Thoracic aorta (tissue), 2 donors: ENCODE measurements around the gene CST9L. TPM values are rescaled to one million over a fixed set of nuclear protein-coding genes. Genes with fewer than 3 reads are reported as not detected.
"Not testable (repeated sequence)": the region's sequence is repeated elsewhere in the genome, so short reads cannot be mapped to it uniquely, and the experiment has no call there.

Source experiments
- ATAC-seq: fragments of 150-250 bp; one replicate; pipeline ENCODE4 v1.8.0; 2017; ENCODE audit warnings: low read depth; ENCODE audit not compliant: insufficient number of reproducible peaks, low FRiP score
- DNase-seq: peaks from one replicate; pipeline ENCODE4 v3.0.0-alpha.2; 2020; ENCODE audit warnings: low spot score
- H3K27ac ChIP-seq, 2 donors: fragments of 200-600 bp; sonication (generic); 1 replicate in 1 of 2; 2 replicates in 1 of 2; pipeline ENCODE4 v1.5.1; 2016; ENCODE audit warnings: mild to moderate bottlenecking in 2 of 2, moderate library complexity in 2 of 2
- H3K27me3 ChIP-seq: fragments of 200-600 bp; sonication (generic); replicated peaks from 2 replicates; pipeline ENCODE4 v1.6.0; 2016; ENCODE audit warnings: mild to moderate bottlenecking; ENCODE audit not compliant: insufficient read depth
- H3K36me3 ChIP-seq: fragments of 200-600 bp; sonication (generic); one replicate; pipeline ENCODE4 v1.5.1; 2016
- H3K4me1 ChIP-seq, 2 donors: fragments of 200-600 bp; sonication (generic); 1 replicate in 1 of 2; 2 replicates in 1 of 2; pipeline versions ENCODE4 v1.5.1 to v1.6.0; 2016; ENCODE audit warnings: low read depth in 2 of 2, mild to moderate bottlenecking in 1 of 2; ENCODE audit not compliant: control insufficient read depth in 1 of 2
- H3K4me3 ChIP-seq: fragments of 200-600 bp; sonication (generic); 2 replicates; pipeline ENCODE4 v1.5.1; 2016; ENCODE audit warnings: mild to moderate bottlenecking
- H3K9me3 ChIP-seq: fragments of 200-600 bp; sonication (generic); 2 replicates; pipeline ENCODE4 v1.5.1; 2016
- CTCF ChIP-seq: fragments of 200-600 bp; sonication (generic); IDR thresholded peaks from one replicate; pipeline ENCODE4 v1.5.1; 2019; ENCODE audit warnings: antibody characterized with exemption
- total RNA-seq, 2 donors: library from RNA; depleted of rRNA; stranded (reverse); fragments of >200 nt; gene quantifications; one replicate each; pipeline versions ENCODE4 v1.1.0 to v1.2.3, GENCODE V29; 2016

The CST9L gene
- total RNA-seq, 2 donors from 2014 or later, result not detected

GRCh38 chr20:23582293-23582692 lies 14.0 kb upstream of the CST9L start:
- no peak overlapping the region for H3K27ac ChIP-seq
- H3K9me3 ChIP-seq, result no peaks in the 10 kb centered on the region
- no peak for ATAC-seq
- DNase-seq, result no peak
- H3K4me1 ChIP-seq, result no peaks in the 10 kb centered on the region
- H3K4me3 ChIP-seq, result no peak overlapping the region
- H3K27me3 ChIP-seq, result no peaks in the 10 kb centered on the region
- TF ChIP-seq CTCF, result no peak
- no peaks in the 10 kb centered on the region for H3K36me3 ChIP-seq

GRCh38 chr20:23581833-23582232 lies 13.5 kb upstream of the CST9L start:
- not testable (repeated sequence) for H3K27ac ChIP-seq, DNase-seq, H3K4me3 ChIP-seq, H3K9me3 ChIP-seq, H3K27me3 ChIP-seq, H3K36me3 ChIP-seq, H3K4me1 ChIP-seq, ATAC-seq

GRCh38 chr20:23574977-23575376 lies 6.7 kb upstream of the CST9L start:
- Histone ChIP-seq H3K36me3 (no peaks in the 10 kb centered on the region), H3K27ac (no peak overlapping the region), H3K4me1 (no peaks in the 10 kb centered on the region), H3K4me3 (no peak overlapping the region), H3K27me3 (no peaks in the 10 kb centered on the region), H3K9me3 (no peaks in the 10 kb centered on the region)
- no peak for TF ChIP-seq CTCF
- no peak for ATAC-seq
- no peak for DNase-seq

- no peak overlapping the region for H3K27ac ChIP-seq
- no peaks in the 10 kb centered on the region for H3K36me3 ChIP-seq
- H3K4me3 ChIP-seq, result no peak overlapping the region
- no peak for TF ChIP-seq CTCF
- H3K9me3 ChIP-seq, result no peaks in the 10 kb centered on the region
- no peaks in the 10 kb centered on the region for H3K4me1 ChIP-seq
- DNase-seq (no peak), ATAC-seq (no peak)
- no peaks in the 10 kb centered on the region for H3K27me3 ChIP-seq
Measured at GRCh38 chr20:23570178-23570760, 2.0 kb upstream of the CST9L start.

GRCh38 chr20:23569570-23569969 lies 1.3 kb upstream of the CST9L start:
- no peak overlapping the region for H3K4me3 ChIP-seq
- no peaks in the 10 kb centered on the region for H3K27me3 ChIP-seq
- no peak for TF ChIP-seq CTCF
- ATAC-seq, result no peak
- H3K9me3 ChIP-seq, result no peaks in the 10 kb centered on the region
- no peak overlapping the region for H3K27ac ChIP-seq
- no peaks in the 10 kb centered on the region for H3K36me3 ChIP-seq
- no peaks in the 10 kb centered on the region for H3K4me1 ChIP-seq
- DNase-seq, result no peak

GRCh38 chr20:23568971-23569330 lies 667 bp upstream of the CST9L start:
- Histone ChIP-seq H3K9me3 (no peaks in the 10 kb centered on the region), H3K27me3 (no peaks in the 10 kb centered on the region), H3K36me3 (no peaks in the 10 kb centered on the region), H3K4me3 (no peak overlapping the region), H3K27ac (no peak overlapping the region), H3K4me1 (no peaks in the 10 kb centered on the region)
- no peak for TF ChIP-seq CTCF
- no peak for ATAC-seq
- DNase-seq, result no peak
